Esophagus squamous epithelium (tissue), 4 donors: ENCODE results near the gene TTYH1.

Source experiments
- CTCF ChIP-seq, 6 experiments: fragments of 450-650 bp in 4 of 6; fragments of 200-600 bp in 2 of 6; sonication (generic) in 2 of 6; IDR thresholded peaks; one replicate each; pipeline ENCODE4 v1.5.1; 2016 to 2019; ENCODE audit warnings: antibody characterized with exemption in 6 of 6, mild to moderate bottlenecking in 4 of 6, moderate library complexity in 4 of 6
- POLR2A ChIP-seq, 4 donors: fragments of 450-650 bp; IDR thresholded peaks; one replicate each; pipeline ENCODE4 v1.6.1; 2017; ENCODE audit warnings: antibody characterized with exemption in 4 of 4, mild to moderate bottlenecking in 4 of 4, moderate library complexity in 3 of 4

GRCh38 chr19:54425382-54425723, 10.1 kb downstream of the TTYH1 start:
- TF ChIP-seq POLR2A (IDR thresholded peaks at IDR 0.05) (no peak), CTCF (IDR thresholded peaks at IDR 0.05) (no peak)
